ENCODE data around the gene SLCO4A1. TPM values are rescaled to one million over a fixed set of nuclear protein-coding genes. Genes with fewer than 3 reads are reported as not detected.
A peak's percentile ranks its signal among the peaks of the same experiment; 100 is the strongest.

The SLCO4A1 gene
- total and polyA plus RNA-seq, 9 of the 15 experiments (the other 6 are each of a cell fraction or from before 2014, with no cell fraction given) = 1.6 to 21.9 (median 12.8) TPM

- TF ChIP-seq PRDM10 (IDR thresholded peaks at IDR 0.05; ENCODE audit: partially characterized antibody) = peak; percentile 61
- TF ChIP-seq CHAMP1 (IDR thresholded peaks at IDR 0.05) = no peak
- TF ChIP-seq ZNF23 (CRISPR knock-in tag; IDR thresholded peaks at IDR 0.05) = no peak
- no peak for TF ChIP-seq PATZ1 (CRISPR knock-in tag; IDR thresholded peaks at IDR 0.05; ENCODE audit: borderline replicate concordance)
- peak; percentile 57; the same call in 1 of the 2 replicates for TF ChIP-seq STAT5A (IDR thresholded peaks at IDR 0.05; ENCODE audit: borderline replicate concordance, low read length)
- no peak; the same call in 1 of the 2 replicates for TF ChIP-seq RFX1 (IDR thresholded peaks at IDR 0.05)
- TF ChIP-seq ZNF449 (CRISPR knock-in tag; IDR thresholded peaks at IDR 0.05) = no peak
- no peak for TF ChIP-seq PHTF2 (CRISPR knock-in tag; IDR thresholded peaks at IDR 0.05)
- no peak for TF ChIP-seq ZBED1 (IDR thresholded peaks at IDR 0.05)
- no peak for TF ChIP-seq ZNF224 (CRISPR knock-in tag; IDR thresholded peaks at IDR 0.05)
- no peak for TF ChIP-seq LCOR (CRISPR knock-in tag; IDR thresholded peaks at IDR 0.05)
- TF ChIP-seq LARP7 (IDR thresholded peaks at IDR 0.05) = no peak
- TF ChIP-seq SNAPC5 (CRISPR knock-in tag; IDR thresholded peaks at IDR 0.05) = no peak
- no peak for TF ChIP-seq MIER1 (IDR thresholded peaks at IDR 0.05; ENCODE audit: low read depth)
- TF ChIP-seq TAF9B (IDR thresholded peaks at IDR 0.05; ENCODE audit: partially characterized antibody) = peak; percentile 50
- TF ChIP-seq CHD1 (IDR thresholded peaks at IDR 0.05; ENCODE audit: low read length) = no peak
- TF ChIP-seq ZNF311 (CRISPR knock-in tag; IDR thresholded peaks at IDR 0.05) = no peak
These were observed 43.7 kb downstream of the SLCO4A1 start (continued) for GRCh38 chr20:62685781-62686555.

Data from K562 (cell line).